ENCODE measurements around the gene CHTF18. TPM values are rescaled to one million over a fixed set of nuclear protein-coding genes. Genes with fewer than 3 reads are reported as not detected.
"Not testable (repeated sequence)": the region's sequence is repeated elsewhere in the genome, so short reads cannot be mapped to it uniquely, and the experiment has no call there.

The CHTF18 gene
- polyA plus RNA-seq, 3 donors = 16.0 to 21.1 (median 16.5) TPM

DNA sequence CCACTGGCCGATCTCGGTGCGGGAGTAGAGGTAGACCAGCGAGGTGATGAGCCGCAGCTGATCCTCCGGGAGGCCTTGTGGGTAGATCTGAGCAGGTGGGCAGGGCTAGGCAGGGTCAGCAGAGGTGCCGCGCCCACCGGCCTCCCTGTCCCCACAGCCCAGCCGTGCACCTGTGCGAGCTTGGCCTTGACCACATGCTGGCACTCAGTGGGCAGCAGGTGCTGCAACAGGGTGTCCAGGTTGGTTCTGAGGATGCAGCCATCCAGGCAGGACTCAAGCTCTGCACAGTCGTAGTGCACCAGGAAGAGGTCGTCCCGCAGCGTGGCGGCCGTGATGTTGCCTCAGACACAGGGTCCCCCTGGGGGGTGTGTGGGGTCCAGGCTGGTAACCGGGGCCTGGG lies 15.5 kb upstream of the CHTF18 start:
- DNase-seq (ENCODE audit: low read depth in 3 of 3, low spot score in 2 of 3) = no peak

GRCh38 chr16:774086-775001 lies 14.1 kb upstream of the CHTF18 start:
- DNase-seq (ENCODE audit: low read depth in 3 of 3, low spot score in 2 of 3) = no peak

DNA sequence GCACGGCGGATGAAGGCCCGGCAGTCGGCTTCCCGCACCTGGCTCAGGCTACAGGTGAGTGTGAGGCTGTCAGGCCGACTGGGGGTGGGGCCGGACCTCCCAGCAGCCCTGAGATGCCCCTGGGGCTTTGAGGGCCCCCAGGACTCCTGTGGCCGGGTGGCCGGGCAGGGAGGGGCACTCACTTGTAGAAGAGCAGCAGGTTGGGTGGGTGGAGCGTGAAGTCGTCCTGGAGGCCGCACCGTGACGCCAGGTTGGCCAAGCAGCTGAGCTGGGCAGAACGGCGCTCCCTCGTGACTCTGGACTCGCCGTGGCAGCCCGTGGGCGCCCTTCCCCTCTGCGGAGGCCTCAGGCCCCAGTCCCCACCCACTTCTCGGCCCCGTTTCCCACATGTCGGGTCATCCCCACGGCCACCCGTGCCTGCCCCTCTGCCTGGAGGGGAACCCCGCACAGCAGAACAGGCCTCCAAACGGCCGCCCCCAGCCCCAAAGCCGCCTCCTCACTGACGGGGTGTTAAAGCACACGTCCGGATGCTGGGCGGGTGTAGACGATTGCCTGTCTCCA lies 13.1 kb upstream of the CHTF18 start:
- no peak for DNase-seq (ENCODE audit: low read depth in 3 of 3, low spot score in 2 of 3)

GRCh38 chr16:776298-776697 lies 12.1 kb upstream of the CHTF18 start:
- DNase-seq (ENCODE audit: low read depth in 3 of 3, low spot score in 2 of 3) = not testable (repeated sequence)

DNA sequence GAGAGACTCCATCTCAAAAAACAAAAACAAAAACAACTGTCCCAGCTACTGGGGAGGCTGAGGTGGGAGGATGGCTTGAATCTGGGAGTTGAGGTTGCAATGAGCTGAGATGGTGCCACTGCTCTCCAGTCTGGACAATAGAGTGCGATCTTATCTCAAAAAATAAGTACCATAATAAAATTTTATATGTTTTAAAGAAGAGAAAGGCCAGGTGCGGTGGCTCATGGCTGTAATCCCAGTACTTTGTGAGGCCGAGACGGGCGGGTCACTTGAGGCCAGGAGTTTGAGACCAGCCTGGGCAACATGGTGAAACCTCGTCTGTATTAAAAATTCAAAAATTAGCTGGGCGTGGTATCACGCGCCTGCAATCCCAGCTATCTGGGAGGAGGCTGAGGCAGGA lies 11.6 kb upstream of the CHTF18 start:
- DNase-seq (ENCODE audit: low read depth in 3 of 3, low spot score in 2 of 3) = no peak

DNA sequence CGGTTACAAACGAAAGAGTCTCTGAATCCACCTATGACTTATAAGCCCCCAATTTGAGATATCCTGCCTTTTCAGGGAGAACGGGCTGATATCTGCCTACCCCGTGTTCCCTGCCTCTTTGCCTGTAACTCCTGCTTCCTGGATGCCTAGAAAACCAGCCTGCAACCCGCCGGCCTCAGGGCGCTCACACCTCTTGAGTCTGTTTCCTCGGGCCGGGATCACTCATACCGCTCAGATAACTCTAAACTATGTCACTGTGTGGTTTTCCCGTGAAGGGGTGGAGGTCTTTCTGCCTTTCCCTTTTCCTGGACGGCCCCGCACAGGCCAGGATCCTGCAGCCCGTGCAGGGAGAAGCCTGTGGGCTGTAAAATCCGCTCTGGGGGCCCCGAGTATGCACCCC lies 10.6 kb upstream of the CHTF18 start:
- no peak for DNase-seq (ENCODE audit: low read depth in 3 of 3, low spot score in 2 of 3)

GRCh38 chr16:778447-778846 lies 10.0 kb upstream of the CHTF18 start:
- no peak for DNase-seq (ENCODE audit: low read depth in 3 of 3, low spot score in 2 of 3)

DNA sequence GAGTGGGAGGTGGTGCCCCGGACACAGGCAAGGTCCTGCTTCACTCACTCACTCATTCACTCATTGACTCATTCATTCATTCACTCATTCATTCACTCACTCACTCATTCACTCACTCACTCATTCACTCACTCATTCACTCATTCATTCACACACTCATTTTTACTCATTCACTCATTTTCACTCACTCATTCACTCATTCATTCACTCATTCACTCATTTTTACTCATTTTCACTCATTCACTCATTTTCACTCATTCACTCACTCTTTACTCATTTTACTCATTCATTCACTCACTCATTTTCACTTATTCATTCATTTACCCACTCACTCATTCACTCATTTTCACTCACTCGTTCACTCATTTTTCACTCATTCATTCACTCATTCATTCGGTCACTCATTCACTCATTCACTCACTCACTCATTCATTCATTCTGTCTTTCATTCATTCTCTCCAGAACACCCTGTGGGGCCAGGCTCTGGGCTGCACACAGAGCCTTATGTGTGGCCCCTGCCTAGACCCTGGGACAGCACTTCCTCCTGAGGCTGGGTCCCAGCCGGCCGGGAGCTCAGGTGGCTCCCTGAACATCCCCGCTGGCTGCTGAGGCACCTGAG lies 9.4 kb upstream of the CHTF18 start:
- no peak for DNase-seq (ENCODE audit: low read depth in 3 of 3, low spot score in 2 of 3)

- no peak for DNase-seq (ENCODE audit: low read depth in 3 of 3, low spot score in 2 of 3)
Measured at GRCh38 chr16:779561-779960, 8.9 kb upstream of the CHTF18 start.

DNA sequence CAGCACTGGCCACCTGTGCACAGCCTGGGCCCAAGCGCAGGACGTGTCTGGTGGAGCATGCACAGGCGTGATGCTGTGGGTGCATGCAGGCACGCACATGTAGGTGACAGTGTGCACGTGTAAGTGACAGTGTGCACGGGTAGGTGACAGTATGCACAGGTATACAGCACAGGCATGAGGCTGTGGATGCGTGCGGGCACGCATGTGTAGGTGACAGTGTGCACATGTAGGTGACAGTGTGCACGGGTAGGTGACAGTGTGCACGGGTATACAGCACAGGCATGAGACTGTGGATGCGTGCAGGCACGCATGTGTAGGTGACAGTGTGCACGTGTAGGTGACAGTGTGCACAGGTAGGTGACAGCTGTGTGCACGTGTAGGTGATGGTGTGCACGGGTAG lies 8.1 kb upstream of the CHTF18 start:
- DNase-seq (ENCODE audit: low read depth in 3 of 3, low spot score in 2 of 3) = no peak

DNA sequence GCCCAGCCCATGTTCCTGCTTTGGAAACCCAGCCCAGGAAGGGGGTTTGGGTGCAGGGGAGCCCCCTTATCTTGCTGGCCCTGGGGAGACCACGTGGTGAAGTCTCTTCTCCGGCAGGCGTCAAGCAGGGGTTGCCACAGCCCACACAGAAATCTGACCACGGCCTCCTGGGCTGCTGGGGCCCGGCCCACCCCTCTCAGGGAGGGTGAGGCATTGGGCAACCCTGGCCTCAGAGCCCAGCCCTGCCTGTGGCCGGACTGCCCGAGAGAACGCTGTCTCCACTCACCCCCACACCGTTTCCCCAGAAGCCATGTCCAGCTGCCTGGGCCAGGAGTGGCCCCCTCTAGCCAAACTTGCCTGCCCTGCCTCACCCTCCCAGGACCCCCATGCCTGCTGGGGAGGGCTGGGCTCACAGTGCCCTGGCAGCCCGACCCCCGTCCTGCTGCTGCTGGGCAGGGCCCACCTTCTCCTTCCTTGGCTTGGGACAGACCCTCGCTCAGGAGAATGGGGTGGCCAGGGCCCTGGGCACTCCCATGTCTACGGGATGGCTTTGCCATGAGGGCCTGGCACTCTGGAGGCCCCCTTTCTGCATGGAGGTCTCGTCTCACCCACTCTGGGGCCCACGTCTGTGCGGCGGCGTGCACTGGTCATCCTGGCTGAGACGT lies 6.9 kb upstream of the CHTF18 start:
- DNase-seq (ENCODE audit: low read depth in 3 of 3, low spot score in 2 of 3) = no peak

DNA sequence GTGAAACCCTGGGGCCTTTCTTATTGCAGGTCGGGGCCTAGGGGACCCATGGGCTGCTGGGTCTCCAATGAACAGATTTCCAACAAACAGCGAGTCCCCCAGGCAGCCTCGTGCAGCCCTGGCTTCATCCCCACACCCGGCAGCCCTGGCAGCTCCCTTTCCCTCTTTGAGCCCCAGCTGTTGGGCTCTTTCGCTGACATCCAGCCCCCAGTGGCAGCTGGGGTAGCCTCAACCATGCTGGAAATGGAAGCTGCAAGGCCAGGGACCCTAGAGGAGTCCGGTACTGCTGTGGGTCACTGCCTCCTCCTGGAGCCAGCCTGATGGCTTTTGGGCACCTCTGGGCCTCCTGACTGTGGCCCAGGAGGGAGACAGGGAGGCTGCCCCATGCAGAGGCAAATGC lies 6.2 kb upstream of the CHTF18 start:
- DNase-seq (ENCODE audit: low read depth in 3 of 3, low spot score in 2 of 3) = no peak

- no peak for DNase-seq (ENCODE audit: low read depth in 3 of 3, low spot score in 2 of 3)
Measured at GRCh38 chr16:782766-783403, 5.5 kb upstream of the CHTF18 start.

DNA sequence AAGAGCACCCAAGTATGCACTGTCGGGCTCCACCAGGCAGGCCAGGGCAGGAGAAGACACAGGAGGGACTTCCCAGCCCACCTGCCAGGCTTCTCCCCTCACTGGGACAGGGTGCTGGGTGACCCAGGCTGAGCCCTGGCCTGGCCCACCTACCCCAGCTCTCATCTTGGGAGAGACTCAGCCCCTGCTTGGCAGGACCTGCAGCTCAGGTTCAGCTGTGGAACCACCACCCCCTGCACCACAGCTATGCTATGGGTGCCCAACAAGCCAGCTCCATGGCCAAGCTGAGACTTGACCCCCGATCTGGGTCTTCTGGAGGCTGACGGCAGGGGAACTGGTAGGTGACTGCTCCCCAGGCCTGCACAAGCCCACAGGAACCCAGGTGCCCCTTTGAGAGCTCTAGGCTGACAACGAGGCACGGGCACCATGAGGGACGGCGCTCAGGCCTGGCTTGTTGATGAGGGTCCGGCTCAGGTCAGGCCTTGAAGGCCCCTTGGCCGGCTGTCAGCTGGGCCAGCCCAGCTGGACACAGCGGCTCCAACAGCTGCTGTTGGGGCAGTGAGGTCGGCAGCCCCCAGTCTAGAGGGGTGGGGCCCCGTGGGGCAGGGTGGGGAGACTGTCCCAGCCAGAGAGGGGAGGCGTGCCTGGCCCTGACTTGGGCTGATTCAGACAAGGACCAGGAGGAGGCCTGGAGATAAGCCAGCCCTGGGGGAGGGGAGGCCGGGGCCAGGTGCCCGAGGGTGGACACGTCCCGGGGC lies 4.8 kb upstream of the CHTF18 start:
- no peak for DNase-seq (ENCODE audit: low read depth in 3 of 3, low spot score in 2 of 3)

GRCh38 chr16:784431-784830 lies 4.0 kb upstream of the CHTF18 start:
- no peak for DNase-seq (ENCODE audit: low read depth in 3 of 3, low spot score in 2 of 3)

- no peak for DNase-seq (ENCODE audit: low read depth in 3 of 3, low spot score in 2 of 3)
Measured at GRCh38 chr16:785563-786535, 2.6 kb upstream of the CHTF18 start.

DNA sequence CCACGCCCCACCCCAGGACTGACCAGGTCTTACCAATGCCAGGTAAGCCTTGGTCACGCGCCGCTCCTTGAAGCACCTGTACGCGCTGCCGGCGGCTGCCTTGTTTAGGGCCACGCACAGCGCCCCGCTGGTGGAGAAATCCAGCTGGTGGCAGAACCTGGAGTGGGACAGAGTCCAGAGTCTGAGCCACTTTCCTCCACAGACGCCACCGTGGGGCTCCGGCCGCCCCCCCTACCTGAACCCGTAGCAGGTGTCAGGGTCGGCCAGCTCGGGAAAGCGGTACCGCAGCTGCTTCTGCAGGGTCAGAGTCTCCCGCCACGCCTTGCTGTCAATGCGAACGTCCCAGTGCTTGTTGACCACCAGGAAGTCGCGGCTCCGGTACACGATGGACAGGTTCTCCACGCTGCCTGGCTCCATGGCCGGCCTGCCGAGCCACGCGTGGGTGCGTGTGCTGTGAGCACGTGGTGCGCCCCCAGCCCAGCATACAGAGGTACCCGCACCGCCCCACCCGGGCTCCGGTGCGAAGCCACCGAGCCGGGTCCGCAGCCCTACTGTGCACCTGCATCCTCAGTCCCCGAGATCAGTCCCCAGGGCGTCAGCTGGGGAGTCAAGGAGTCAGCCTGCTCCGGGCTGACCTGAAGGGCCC lies 976 bp upstream of the CHTF18 start:
- DNase-seq (ENCODE audit: low read depth in 3 of 3, low spot score in 2 of 3) = no peak

- DNase-seq (ENCODE audit: low read depth in 3 of 3, low spot score in 2 of 3) = no peak
Measured at GRCh38 chr16:787978-788398, 432 bp upstream of the CHTF18 start, which contains the start of gene RPUSD1. TSS of gene RPUSD1 (minus strand) at chr16:788381. CDS start at chr16:787737, 644 bp downstream.

Measured in right renal cortex interstitium (tissue), 3 donors.